GM19455 (cell line): ENCODE data around the gene CNST.
A peak's percentile ranks its signal among the peaks of the same experiment; 100 is the strongest.
"Not testable (repeated sequence)": the region's sequence is repeated elsewhere in the genome, so short reads cannot be mapped to it uniquely, and the experiment has no call there.

Experiments
- ATAC-seq: cut with Tn5 transposase; IDR thresholded peaks from one replicate; pipeline ENCODE4 v1.9.1; 2021; ENCODE audit not compliant: unreplicated experiment

CNST gene

GRCh38 chr1:246659594-246660140 lies 93.4 kb downstream of the CNST start:
- no peak for ATAC-seq

GRCh38 chr1:246661451-246661850 lies 95.2 kb downstream of the CNST start:
- ATAC-seq: no peak

GRCh38 chr1:246667773-246668172 lies 101.5 kb downstream of the CNST start:
- ATAC-seq: no peak

DNA sequence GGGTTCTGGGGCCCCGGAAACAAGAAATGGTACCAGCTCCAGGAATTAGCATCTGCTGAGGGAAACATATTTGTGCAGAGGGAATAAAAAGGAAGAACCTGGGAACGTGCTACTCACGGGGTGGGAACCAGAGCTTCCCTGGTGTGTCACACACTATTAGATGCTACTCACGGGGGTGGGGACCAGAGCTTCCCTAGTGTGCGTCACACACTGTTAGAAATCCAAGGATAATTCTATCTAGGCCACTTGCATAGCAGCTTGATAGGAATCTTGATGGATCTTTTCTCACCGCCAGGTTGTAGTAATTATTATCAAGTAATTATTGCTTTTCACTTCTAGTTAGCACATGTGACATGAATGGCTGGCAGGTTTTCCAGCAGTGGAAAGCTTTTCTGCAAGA lies 103.4 kb downstream of the CNST start:
- no peak for ATAC-seq

DNA sequence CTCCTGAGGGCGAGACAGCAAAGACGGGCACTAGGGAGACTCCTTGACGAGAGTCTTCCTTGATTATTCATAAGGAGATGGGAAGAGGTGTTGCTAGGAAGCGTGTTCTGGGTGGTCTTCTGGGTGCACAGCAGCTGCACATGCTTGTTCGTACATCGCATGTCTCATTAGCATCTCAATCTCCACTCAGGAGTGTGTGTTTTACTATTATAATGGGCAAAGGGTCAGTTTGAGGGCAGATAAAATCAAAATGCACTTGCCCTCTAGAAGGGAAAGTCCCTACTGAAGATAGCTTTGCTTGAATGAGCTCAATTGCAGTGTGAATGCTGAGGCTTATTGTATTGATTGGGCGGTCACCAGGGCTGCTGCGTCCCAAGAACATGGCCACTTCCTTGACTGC lies 107.8 kb downstream of the CNST start:
- no peak for ATAC-seq

DNA sequence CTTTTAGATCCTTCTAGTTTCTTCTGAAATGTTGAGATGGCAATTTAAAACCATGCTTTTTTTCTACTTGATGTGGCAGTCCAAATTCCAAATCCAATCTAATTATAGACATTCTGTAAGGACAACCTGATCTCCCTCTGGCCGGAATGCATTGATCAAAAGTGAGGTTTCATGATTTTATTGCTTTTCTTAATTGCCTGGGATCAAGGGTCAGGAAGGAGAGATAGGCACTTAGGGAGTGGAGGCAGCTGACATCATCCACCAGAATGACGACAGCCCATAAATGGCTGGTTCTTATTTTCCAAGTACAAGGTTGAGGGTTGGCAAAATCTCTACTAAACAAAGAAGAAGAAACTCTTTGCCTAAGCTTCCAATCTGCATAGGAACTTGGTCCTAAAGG lies 111.6 kb downstream of the CNST start:
- ATAC-seq: no peak

GRCh38 chr1:246678816-246679793 lies 112.8 kb downstream of the CNST start:
- no peak for ATAC-seq

DNA sequence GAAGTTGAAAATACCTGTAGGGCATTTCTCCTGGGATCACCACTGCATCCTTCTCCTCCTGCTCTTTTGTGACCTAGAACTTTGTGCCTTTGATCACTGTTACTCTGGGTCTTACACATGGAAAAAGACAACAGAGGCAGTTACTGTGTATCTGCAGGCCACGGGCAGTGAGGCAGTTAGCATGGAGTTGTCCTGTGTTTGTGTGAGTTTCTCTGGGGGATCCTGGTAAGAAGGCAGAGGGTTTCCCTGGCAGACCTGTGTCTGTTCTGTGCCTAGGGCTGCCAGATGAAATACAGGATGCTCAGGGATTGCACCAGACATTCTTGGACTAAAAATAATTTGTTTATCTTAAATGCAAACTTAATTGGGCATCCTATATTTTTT lies 113.5 kb downstream of the CNST start:
- ATAC-seq: no peak

DNA sequence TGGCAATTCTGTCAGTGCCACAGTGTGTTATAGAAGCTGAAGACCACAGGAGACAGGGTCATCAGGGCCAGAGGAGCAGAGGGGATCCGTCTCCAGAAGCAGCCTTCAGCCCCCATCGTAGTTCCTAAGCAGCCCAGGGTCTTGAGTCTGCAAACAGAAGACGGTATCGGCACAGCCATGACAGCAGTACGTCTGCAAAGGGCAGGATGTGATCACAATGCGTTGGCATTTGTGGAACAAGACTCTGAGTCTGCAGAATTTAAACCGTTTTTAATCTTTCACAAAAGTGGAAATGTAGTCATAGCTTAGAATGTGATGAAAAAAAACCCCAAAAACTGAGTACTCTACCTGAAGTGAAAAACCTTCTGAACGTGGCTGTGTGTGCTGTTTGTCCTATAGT lies 113.9 kb downstream of the CNST start:
- ATAC-seq: no peak

- no peak for ATAC-seq
These were observed 114.5 kb downstream of the CNST start for GRCh38 chr1:246680696-246681130.

DNA sequence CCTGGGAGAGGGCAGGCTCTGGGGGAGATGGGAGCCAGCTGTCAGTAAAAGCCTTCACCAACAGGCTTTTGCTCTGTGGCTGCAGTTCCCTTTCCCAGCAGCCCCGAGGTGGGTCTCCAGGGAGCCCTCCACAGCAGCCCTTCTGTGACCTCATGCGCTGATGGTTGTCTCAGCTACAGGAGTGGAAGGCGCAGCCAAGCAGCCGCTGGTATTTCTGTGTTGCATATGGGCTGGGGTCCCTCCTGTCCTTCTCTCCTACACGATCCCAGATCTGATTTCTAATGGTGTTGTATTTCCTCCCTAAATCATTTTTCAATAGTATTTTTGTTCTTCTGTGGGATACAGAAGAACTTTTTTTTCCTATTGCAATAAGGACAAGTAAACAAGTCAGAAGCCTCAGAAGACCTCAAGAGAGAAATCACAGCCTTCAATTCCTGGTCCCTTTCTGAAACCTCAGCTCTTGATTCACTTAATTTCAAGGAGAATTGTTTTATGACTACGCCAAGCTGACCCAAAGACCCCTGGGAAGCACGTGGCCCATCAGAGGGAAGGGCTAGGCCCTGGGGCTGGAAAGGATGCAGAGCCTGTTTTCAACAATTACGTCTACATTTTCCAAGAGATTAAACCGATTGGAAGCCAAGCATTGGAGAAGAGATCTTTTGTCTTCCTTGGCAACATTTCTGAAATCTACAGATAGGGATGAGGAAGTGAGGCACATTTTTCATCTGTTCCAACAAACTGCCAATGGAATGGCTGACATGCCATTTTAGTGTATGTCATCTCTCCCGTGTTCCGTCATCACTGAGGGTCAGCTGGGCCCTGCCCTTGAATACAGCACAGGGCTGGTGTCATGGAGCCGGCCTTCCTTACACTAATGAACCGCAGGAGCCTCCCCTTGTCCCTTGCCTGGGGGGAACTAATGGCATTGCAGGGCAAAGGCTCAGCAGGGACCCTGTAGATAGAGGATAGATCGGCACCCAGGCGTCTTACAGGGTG lies 115.9 kb downstream of the CNST start:
- ATAC-seq: no peak

DNA sequence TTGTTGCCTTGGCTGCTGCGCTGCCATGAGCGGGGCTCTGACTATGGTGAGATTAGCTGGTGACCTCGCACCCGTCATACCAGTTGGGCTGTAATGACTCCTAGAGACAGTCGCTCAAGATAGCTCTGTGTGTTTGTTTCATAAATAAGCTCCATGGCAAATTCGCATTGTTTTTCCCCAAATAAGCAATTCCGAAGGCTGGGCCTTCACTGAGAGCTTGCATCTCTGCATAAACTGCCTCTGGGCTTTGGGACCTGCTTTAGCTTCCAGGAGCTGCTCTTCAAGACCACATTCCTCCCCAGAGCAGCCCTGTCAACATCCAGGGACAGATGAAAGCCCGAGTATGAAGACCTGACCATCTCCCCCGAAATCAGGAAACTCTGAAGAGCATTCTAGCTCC lies 117.3 kb downstream of the CNST start:
- ATAC-seq: no peak

DNA sequence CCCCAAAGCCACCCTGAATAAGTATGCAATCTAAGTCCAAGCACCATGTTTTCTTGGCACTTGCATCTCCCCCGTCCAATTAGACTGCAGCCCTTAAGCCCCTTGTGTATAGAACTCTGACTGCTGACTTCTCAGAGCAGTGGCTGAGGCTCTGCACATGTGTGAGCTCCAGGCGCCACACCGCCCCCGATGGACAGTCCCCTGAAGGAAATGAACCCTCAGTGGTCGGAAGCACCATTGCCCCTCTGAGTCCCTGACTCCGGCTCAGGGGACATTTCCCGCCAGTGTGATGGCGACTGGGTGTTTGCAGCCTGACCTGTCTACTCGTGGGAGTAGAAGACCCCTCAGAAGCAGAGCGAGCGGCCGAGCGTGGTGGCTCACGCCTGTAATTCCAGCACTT lies 120.7 kb downstream of the CNST start:
- no peak for ATAC-seq

- peak; percentile 97 for ATAC-seq
These were observed 123.3 kb downstream of the CNST start for GRCh38 chr1:246689409-246690008.

DNA sequence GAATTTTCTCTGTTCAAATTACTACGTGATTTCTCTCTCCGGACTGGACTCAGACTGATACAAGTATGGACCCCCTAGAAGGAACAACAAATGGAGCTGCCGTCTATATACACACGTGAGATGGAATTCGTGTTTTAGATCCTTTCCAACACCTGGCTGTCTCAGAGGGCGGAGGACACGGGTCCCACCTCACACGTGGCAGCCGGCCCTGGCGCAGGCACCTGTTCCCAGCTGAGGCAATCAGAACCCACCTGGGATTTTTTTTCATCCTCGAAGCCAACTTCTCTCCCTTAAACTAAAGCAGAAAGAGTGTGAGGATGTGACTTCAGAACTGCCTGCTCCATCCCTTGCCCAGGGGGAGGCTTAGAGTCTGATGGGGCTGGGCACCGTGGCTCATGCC lies 123.8 kb downstream of the CNST start:
- no peak for ATAC-seq

DNA sequence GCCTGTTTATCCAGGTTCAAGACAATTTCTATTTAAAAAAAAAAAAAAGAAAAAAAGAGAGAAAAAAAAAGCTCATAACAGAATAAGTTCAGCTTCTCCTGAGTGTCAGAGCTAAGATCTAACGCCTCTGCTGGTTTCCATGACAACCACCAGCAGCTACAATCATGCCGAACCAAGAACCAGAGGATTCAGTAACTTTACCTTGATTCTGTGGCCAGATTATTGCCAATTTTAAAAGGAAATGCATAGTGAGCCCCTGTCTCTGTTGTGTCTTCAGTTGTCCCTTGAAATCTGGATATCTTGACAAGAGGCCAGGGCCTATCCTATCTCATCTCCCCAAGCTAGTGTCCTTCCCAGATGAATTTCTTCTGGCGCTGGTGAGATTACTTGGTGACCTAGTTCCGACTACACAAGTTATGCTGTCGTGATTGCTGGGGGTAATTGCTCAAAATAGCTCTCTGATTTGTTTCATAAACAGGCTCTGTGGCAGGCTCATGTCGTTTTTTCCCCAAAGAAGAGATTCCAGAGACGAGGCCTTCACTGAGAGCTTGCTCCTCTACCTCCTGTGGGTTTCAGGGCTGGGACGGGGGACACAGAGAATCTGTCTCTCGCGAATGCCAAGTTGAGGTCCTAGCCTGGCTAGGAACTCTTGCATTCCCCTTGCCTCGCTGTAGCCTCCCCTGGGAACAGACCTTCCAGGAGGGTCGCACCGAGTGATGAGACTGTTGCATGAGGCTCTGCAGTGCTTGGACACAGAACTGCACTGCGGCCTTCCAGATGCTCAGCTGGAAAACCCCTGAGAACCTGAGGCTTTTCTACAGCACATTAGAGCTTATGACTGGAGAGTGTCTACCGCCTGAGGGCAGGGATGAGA lies 125.6 kb downstream of the CNST start:
- no peak for ATAC-seq

GRCh38 chr1:246694213-246694895 lies 128.1 kb downstream of the CNST start:
- not testable (repeated sequence) for ATAC-seq

DNA sequence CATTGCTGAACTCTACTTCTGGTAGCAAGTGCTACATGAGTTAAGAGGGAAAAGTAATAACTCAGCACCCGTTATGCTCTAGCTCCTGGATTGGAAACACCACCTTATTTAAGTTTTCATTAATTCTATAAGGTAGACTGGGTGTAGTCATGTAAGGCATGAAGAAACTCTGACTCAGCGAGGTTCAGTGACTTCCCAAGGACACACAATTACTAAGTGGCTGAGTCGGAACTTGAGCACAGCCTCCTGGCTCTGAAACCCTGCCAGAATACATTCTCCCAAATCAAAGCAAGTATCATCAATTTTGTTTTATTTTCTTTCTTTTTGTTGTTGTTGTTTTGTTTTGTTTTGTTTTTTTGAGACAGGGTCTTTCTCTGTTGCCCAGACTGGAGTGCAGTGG lies 128.9 kb downstream of the CNST start:
- no peak for ATAC-seq

DNA sequence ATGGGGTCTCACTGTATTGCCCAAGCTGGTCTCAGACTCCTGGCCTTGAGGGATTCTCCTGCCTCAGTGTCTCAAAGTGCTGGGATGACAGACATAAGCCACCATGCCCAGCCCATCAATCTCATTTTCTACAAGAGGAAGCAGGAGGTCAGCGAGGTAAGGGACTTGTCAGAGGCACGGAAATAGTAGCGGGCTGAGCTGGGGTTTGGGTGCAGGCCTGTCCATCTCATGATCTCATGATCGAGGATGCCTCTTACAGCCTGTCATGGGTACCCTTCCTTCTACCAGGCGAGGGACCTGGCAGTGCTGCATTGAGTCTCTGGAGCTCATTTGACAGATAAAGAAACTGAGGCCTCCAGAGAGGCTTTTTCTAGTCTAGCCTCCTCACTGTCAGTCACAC lies 129.4 kb downstream of the CNST start:
- ATAC-seq: no peak
